ENCODE results near the gene TMEM37.

The TMEM37 gene

DNA sequence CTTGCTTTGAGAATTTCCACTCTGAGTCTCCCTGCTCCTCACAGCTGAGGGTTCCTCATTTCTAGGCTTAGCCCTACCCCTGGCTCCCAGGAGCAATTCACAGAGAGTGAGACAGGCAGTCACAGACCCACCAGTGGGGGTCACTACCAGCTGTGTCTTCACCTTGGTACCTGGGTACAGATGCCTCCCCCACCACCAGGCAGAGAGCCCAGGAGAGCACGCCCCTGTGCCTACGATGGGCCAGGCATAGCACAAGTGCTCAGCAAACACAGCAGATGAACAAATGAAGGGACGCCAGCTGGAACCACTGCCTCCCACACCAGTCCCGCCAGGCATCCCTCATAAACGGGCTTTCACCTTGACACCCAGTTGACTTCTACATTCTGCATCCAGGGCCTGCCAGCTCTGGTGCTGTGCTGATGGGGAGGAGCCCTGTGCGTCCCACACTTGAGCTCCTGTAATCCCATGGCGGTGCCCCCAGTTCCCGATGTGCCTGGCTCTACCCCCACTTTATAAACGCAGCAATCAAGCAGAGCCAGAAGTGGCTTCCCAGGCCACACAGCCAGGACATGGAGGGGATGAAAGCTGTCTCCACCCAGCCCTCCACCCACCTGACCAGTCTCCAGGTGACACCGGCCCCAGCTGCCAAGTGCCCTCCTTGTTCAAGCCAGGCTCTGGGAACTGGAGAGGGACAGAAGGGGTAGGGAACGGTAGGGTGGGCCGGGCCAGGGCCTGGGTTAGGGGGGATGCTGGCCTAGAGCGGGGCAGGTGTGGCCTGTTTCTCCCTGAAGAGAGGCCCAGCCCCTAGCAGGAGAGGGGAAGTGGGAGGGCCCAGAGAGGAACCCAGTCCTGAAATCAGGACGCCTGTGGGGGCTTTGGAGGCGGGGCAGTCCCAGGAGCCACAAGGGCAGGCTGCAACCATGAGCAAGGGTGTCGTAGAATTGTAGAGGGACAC lies 50.1 kb downstream of the TMEM37 start:
- no peak for DNase-seq

DNA sequence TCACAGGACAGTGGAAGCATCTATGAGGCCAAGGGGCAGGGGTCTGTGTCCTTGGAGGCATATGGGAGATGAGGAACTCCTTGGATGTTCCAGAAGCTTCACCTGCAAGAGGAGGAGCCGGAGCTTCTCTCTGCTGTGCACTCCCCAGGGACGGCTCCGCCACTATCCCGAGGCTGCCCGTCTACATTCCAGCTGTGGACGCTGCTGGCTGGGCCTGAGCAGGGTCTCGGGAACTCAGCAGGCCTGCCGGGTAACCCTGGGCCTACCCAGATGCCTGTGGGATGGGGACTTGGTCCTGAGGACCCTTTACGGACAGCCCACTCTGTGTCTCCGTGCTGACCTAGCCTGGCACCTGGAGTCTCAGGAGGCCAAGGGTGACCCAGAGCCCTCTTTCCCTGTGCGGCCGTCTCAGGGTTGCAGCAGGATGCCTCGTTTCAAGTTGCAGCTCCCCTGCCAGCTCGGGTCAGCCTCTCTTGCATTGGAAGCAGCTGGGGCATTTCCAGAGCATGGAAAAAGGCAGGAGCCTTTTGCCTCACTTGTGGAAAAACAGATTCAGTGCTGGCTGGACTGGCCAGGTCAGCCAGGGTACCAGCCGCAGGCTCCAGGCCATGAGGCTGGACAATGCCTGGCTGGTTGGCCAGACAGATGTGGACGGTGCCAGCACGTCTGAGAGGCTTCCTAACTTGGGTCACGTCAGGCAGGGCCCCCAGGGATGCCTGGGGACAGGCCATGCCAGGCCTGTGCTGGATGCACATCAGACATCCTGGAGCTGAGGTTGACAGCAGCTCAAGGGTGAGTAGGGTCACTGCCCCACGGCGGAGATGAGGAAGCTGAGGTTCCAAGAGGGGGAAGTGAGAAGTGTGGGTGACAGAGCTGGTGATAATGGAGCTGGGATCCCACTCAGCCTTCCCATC lies 51.1 kb downstream of the TMEM37 start:
- no peak for DNase-seq

DNA sequence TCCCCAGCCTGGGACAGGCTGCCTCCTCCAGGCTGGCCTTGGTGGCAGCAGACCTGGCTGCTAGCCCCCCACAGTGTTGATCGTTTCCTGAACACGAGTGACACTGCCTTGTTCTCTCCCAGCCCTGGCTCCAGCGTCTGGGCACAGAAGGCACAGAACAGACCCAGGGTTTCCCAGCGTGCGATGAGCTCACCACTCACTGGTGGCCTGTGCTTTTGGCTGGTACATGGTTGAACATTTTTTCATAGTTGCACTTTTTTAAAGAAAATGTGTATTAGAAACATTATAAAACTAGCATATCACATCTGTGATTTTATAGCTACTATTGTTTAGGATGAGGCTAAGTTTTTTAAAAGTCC lies 51.7 kb downstream of the TMEM37 start:
- no peak for DNase-seq

DNA sequence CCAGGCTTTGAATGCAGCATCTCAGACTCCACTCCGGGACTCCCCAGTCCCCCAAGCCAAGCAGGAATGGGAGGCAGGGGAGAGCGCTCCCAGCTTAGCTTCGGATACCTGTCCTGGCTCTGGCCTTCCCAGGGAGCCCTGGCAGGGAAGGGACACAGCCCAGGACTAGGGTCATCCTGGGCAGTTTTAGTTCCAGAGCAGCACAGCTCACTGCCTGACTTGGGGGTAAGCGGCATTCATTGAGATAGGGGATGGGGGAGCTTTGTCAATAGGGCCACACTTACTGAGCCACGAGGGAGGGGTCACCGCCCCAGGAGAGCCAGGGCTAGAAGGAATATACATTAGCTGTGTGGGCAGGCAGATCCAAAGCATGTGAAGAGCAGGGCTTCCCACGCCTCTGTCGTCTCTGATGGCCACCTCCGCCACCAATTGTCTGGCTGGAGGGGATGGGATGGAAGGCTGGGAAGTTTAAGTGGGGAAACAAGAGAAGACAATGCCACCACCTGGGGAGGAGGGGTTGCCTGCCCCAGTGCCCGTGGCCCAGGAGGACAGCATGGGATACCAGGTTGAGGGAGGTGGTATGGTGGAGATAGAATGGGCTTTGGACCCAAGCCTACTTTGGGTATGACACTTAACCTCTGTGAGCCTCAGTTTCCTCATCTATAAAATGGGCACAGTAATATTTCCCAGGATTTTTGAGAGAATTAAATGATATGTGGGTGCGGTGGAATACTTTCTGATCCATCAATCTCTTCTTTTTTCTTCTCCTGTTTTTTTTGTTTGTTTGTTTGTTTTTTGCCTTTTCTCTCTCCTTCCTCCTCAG lies 52.5 kb downstream of the TMEM37 start:
- no peak for DNase-seq

DNA sequence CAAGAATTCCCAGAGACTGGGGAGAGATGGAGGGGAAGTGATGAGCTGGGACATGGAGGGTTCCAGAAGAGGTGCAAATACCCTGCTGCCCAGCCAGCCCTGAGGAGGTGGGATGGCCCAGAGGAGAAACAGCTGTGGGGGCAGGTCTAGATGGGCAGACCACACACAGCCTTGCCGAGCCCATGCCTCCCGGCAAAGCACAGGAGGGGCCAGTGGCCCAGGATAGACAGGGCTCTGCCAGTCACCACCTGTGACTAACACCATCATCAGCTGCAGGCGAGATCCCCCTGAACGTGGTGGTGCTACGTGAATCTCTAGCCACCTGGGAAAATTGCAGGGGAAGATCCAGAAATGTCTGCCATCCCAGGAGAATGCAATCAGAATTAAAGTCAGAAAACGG lies 53.2 kb downstream of the TMEM37 start:
- no peak for DNase-seq

DNA sequence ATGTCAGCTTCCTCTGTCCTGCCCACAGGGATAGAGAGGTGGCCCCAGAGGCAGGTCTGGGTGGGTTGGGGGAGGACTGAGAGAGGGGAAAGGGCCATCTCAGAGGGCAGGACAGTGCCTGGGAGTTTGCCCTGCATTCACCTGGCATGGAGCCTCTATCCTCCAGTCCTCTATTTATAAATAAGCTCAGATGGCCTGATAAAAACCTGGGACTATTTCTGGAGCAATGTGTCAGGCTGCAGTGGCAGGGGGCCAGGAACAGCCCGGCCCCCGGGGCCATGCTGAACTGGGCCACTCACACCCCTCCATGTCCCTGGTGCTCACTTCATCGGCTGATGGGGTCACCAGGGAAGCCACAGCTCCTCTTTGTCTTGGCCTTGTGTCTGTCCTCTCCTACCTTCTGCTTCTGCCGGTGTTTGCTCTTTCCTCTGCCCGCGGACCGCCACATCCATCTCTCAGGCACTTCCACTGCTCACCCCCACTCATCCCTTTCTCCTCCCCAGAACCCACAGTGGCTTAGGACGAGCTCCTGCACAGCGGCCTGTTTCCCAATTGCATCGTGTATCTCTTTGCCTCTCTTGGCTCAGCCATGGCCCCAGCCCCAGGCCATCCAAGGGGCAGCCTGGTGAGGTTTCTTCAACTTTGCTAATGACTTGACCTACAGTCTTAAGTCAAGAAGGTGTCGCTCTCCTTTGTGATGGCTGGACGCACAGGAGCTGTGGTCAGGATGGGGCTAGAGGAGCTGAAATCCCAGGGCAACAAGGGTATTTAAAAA lies 53.9 kb downstream of the TMEM37 start:
- DNase-seq: no peak

DNA sequence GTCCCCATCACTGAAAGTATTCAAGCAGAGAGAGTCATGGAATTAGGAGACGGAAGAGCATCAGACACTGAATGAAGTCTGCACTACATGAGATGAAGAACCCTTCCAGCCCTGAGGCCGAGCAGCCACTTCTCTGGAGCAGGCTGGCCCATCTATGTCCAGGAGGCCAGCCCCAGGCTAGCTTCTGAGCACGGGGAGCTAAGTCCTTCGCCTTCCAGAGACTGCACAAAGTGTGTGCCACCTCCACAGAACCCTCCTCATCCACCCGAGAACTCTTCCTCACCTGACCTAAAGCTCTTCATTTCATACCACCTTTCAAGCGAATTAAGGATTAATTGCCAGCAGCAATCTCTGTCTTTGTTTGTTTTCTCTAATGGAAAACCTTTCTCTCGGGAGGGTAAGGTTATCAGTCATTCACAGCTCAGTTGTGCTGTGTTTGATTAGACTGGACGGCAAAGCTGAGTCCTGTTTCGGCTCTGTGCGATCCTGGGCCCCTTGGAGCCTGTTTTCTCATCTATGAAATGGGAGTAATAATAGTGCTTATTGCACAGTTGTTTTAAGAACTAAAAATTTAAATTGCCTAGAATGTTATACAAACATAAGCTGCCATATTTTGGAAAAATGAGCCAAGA lies 54.7 kb downstream of the TMEM37 start:
- DNase-seq: no peak

DNA sequence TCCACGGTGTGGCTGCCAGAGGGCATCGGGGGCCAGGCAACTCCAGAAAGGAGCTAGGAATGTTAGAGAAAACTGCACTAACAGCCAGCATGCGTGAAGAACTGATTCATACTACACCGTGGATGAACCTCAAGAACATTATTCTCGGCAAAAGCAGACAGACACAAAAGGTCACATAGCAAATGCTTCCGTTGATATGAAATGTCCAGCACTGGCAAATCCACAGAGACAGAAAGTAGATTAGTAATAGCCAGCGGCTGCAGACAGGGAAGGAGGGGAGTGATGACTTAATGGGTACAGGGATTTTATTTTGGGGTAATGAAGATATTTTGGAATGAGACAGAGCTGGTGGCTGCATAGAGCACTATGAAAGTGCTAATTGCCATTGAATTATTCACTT lies 55.2 kb downstream of the TMEM37 start:
- DNase-seq: no peak

DNA sequence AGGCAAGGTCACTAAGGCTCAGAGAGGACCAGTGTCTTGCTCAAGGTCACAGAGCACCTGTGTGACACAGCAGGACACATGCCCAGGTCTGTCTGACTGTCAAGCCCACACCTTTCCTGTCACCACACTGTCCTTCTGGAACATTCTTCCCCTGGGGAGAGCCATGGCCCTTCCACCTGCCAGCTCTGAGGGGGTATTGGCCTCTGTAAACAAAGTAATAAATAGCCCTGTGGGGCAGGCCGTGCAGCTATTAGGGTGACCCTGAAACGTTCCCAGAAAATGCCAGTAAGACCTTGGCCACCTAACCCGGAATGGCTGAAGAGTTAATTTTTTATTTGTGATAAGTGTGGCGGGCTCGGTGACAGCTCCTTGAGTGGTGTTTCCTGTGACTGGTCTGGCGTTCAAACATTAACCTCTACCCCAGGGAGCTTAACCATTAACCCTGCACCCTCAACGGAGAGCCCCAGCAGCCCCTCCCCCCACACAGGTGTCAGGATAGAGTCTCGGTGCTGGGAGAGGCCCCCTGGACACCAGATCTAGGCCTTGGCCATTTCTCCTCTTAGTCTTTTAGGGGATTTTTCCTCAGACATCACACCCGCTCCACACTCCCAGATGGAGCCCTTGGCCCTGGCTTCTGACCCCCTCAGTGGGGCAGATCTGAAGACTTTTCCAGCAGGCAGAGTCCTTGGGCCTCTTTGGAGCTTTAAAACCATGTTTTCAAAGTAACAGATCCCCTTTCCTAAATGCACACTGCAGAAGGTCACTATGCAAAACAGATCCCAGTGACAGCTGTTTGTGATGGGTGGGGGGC lies 56.0 kb downstream of the TMEM37 start:
- no peak for DNase-seq
